Hematopoietic multipotent progenitor cell treated with erythropoietin and hydrocortisone succinate and interleukin-3 and kit ligand, for 15 days (in vitro differentiated cells): ENCODE results near the gene IRF2BPL.

ENCODE experiments used
- DNase-seq: peaks from one replicate; pipeline ENCODE4 v3.0.0-alpha.2; 2015; ENCODE audit warnings: low spot score

The IRF2BPL gene

GRCh38 chr14:77028384-77029231 lies at the start of gene IRF2BPL:
Gene IRF2BPL, minus strand, starts transcription at chr14:77028708. Its CDS starts 916 bp downstream, at chr14:77027792.
- DNase-seq: peak; percentile 83

- DNase-seq: no peak
Measured at GRCh38 chr14:77077040-77077439, 48.5 kb upstream of the IRF2BPL start.

- no peak for DNase-seq
Measured at GRCh38 chr14:77076113-77076631, 47.7 kb upstream of the IRF2BPL start.

- DNase-seq: no peak
Measured at GRCh38 chr14:77074969-77075368, 46.5 kb upstream of the IRF2BPL start.

GRCh38 chr14:77071938-77072388 lies 43.5 kb upstream of the IRF2BPL start:
- no peak for DNase-seq

- DNase-seq: no peak
Measured at GRCh38 chr14:77069551-77069950, 41.0 kb upstream of the IRF2BPL start.

- DNase-seq: no peak
Measured at GRCh38 chr14:77068517-77069200, 40.2 kb upstream of the IRF2BPL start.

- DNase-seq: peak; percentile 50
Measured at GRCh38 chr14:77067632-77068516, 39.4 kb upstream of the IRF2BPL start.

GRCh38 chr14:77066578-77067172 lies 38.2 kb upstream of the IRF2BPL start:
- DNase-seq: no peak

- DNase-seq: no peak
Measured at GRCh38 chr14:77065851-77066577, 37.5 kb upstream of the IRF2BPL start.

GRCh38 chr14:77064521-77065178 lies 36.1 kb upstream of the IRF2BPL start:
- no peak for DNase-seq

GRCh38 chr14:77063571-77064171 lies 35.2 kb upstream of the IRF2BPL start:
- no peak for DNase-seq

GRCh38 chr14:77062261-77062660 lies 33.8 kb upstream of the IRF2BPL start:
- no peak for DNase-seq

- no peak for DNase-seq
Measured at GRCh38 chr14:77061630-77062257, 33.2 kb upstream of the IRF2BPL start.

- DNase-seq: no peak
Measured at GRCh38 chr14:77059276-77059915, 30.9 kb upstream of the IRF2BPL start.

- no peak for DNase-seq
Measured at GRCh38 chr14:77058785-77059184, 30.3 kb upstream of the IRF2BPL start.

GRCh38 chr14:77058117-77058516 lies 29.6 kb upstream of the IRF2BPL start:
- no peak for DNase-seq

- no peak for DNase-seq
Measured at GRCh38 chr14:77055981-77056380, 27.5 kb upstream of the IRF2BPL start.

- DNase-seq: no peak
Measured at GRCh38 chr14:77055306-77055705, 26.8 kb upstream of the IRF2BPL start.
